ENCODE results near the gene CH25H. TPM values are rescaled to one million over a fixed set of nuclear protein-coding genes. Genes with fewer than 3 reads are reported as not detected.
"Not testable (repeated sequence)": the region's sequence is repeated elsewhere in the genome, so short reads cannot be mapped to it uniquely, and the experiment has no call there.

Gene CH25H
- total and polyA plus RNA-seq, 10 of the 15 experiments (the other 5 are each of a cell fraction or from before 2014, with no cell fraction given) = not detected

GRCh38 chr10:89255091-89255579 lies 48.0 kb upstream of the CH25H start:
- ATAC-seq; H3K4me3 ChIP-seq; H4K20me1 ChIP-seq (ENCODE audit: control insufficient read depth, insufficient read depth); DNase-seq (ENCODE audit: low read depth, low spot score); BruUV-seq (replicated peaks); H3K4me1 ChIP-seq (ENCODE audit: control insufficient read depth, insufficient read depth, low read length); H3K79me2 ChIP-seq (ENCODE audit: control insufficient read depth, insufficient read depth, low read length); intact Hi-C loops (cut with micrococcal nuclease; ENCODE audit: unreplicated experiment); FAIRE-seq; H3K36me3 ChIP-seq (ENCODE audit: control insufficient read depth in 2 of 2, insufficient read depth in 2 of 2, low read length in 1 of 2); H3K27ac ChIP-seq (ENCODE audit: control insufficient read depth, insufficient read depth); H2AFZ ChIP-seq (ENCODE audit: control insufficient read depth, low read depth, low read length); H3K4me2 ChIP-seq (ENCODE audit: control insufficient read depth, insufficient read depth); H3K27me3 ChIP-seq (replicated peaks in 1 of 2; ENCODE audit: control insufficient read depth in 2 of 2, insufficient read depth in 2 of 2, low read length in 1 of 2); POLR2A ChIA-PET; H3K9ac ChIP-seq (ENCODE audit: control insufficient read depth, insufficient read depth, low read length); in situ Hi-C loops (cut with MboI): not testable (repeated sequence)
- H3K9me3 ChIP-seq (replicated peaks; ENCODE audit: control insufficient read depth, insufficient read depth, low read length) = peaks cover 18% of the 10 kb centered on the region
- peak; percentile 46; the same call in 1 of the 2 replicates for TF ChIP-seq ZBTB40 (IDR thresholded peaks at IDR 0.05; ENCODE audit: borderline replicate concordance)
- TF ChIP-seq MEF2B (IDR thresholded peaks at IDR 0.05; ENCODE audit: partially characterized antibody, poor library complexity, severe bottlenecking) = peak; percentile 47
- ChIA-PET CTCF (interaction anchor here (1.2 to 1.9 kb wide), 3 partner anchors 38 to 114 kb away, joined by 4 to 13 read pairs (median 7); partner anchors contain the start of gene IFIT2), RAD21 (ENCODE audit: unreplicated experiment) (interaction anchor here (1.2 kb wide), 1 partner anchor 114 kb away, joined by 4 read pairs; no protein-coding TSS in a partner anchor), SMC1A (ENCODE audit: uncharacterized antibody, unreplicated experiment) (interaction anchor here (0.9 to 1.9 kb wide), 3 partner anchors 47 to 114 kb away, joined by 3 to 11 read pairs (median 6); partner anchors contain the start of gene IFIT2)
- WGBS (ENCODE audit: insufficient coverage, insufficient replicate concordance, low lambda C conversion rate, missing lambda C conversion rate) = 0% methylated on average over 2 of the region's 2 CpGs
